ENCODE data around the gene TRIM24. TPM values are rescaled to one million over a fixed set of nuclear protein-coding genes. Genes with fewer than 3 reads are reported as not detected.
A peak's percentile ranks its signal among the peaks of the same experiment; 100 is the strongest.

TRIM24 gene
- total and polyA plus RNA-seq, 2 of the 13 experiments (the other 11 are each of a cell fraction or from before 2014, with no cell fraction given), result 100 to 106 TPM

DNA sequence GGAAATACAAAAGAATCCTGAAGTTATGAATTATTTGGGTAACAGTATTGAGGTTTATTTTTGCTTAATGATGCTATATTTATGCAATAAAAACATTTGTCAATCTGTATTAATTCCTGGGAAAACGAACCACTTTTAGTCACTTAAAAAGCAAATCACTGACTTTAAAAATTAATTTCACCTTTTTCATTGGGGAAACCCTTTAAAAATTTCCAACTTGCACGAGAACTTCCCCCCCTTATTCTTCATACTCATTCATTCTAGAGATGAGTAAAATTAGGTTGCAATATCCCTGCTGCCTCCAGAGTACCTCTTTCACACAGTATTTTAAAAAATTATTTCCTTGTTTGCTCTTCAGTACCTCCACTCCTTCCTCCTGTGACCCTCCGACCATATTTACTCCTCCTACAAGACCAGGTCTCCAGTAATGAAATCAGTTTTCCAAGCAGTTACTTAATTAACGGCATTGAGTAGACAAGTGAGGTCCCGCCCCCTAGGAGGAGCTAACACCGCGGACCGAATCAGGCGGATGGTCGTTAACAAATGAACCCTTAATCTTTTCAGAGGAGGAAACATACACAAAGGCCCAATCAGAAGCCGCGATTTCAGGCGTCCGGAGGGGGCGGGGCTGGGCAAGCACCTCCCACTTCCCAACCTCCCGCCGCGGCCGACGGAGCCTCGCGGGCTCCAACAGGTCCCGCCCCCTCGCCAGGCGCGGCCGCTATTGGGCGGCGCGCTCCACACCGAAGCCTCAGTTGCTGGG, 465 bp upstream of the TRIM24 start (continued):
- TF ChIP-seq ZNF614 (CRISPR knock-in tag; IDR thresholded peaks at IDR 0.05; ENCODE audit: borderline replicate concordance), result 0 out of 2 replicates have a peak, but pooled peaks have one; percentile 14
- no peak for TF ChIP-seq AHR (CRISPR knock-in tag; IDR thresholded peaks at IDR 0.05)
- no peak for TF ChIP-seq ZNF652 (CRISPR knock-in tag; IDR thresholded peaks at IDR 0.05; ENCODE audit: borderline replicate concordance, low read depth)
- no peak for TF ChIP-seq ETV6 (CRISPR knock-in tag; conservative IDR thresholded peaks at IDR 0.05)
- no peak for TF ChIP-seq TRIM24 (CRISPR knock-in tag; IDR thresholded peaks at IDR 0.05)
- no peak for TF ChIP-seq ZNF672 (CRISPR knock-in tag; IDR thresholded peaks at IDR 0.05)
- TF ChIP-seq, protein P1, sequence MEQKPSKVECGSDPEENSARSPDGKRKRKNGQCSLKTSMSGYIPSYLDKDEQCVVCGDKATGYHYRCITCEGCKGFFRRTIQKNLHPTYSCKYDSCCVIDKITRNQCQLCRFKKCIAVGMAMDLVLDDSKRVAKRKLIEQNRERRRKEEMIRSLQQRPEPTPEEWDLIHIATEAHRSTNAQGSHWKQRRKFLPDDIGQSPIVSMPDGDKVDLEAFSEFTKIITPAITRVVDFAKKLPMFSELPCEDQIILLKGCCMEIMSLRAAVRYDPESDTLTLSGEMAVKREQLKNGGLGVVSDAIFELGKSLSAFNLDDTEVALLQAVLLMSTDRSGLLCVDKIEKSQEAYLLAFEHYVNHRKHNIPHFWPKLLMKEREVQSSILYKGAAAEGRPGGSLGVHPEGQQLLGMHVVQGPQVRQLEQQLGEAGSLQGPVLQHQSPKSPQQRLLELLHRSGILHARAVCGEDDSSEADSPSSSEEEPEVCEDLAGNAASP (CRISPR knock-in tag; IDR thresholded peaks at IDR 0.05; ENCODE audit: borderline replicate concordance), result no peak
- no peak for TF ChIP-seq ZNF501 (CRISPR knock-in tag; IDR thresholded peaks at IDR 0.05)
- TF ChIP-seq MAFF (IDR thresholded peaks at IDR 0.05; ENCODE audit: low read depth, low read length), result no peak
- no peak for TF ChIP-seq RBM22 (optimal IDR thresholded peaks at IDR 0.05; ENCODE audit: low read length)
- TF ChIP-seq, protein P2, sequence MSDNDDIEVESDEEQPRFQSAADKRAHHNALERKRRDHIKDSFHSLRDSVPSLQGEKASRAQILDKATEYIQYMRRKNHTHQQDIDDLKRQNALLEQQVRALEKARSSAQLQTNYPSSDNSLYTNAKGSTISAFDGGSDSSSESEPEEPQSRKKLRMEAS (IDR thresholded peaks at IDR 0.05), result no peak
- TF ChIP-seq ZNF724P (CRISPR knock-in tag; IDR thresholded peaks at IDR 0.05; ENCODE audit: borderline replicate concordance), result no peak
- TF ChIP-seq CEBPG (CRISPR knock-in tag; IDR thresholded peaks at IDR 0.05), result peak; percentile 67
- TF ChIP-seq ZNF878 (CRISPR knock-in tag; IDR thresholded peaks at IDR 0.05), result no peak
- TF ChIP-seq, protein P3, sequence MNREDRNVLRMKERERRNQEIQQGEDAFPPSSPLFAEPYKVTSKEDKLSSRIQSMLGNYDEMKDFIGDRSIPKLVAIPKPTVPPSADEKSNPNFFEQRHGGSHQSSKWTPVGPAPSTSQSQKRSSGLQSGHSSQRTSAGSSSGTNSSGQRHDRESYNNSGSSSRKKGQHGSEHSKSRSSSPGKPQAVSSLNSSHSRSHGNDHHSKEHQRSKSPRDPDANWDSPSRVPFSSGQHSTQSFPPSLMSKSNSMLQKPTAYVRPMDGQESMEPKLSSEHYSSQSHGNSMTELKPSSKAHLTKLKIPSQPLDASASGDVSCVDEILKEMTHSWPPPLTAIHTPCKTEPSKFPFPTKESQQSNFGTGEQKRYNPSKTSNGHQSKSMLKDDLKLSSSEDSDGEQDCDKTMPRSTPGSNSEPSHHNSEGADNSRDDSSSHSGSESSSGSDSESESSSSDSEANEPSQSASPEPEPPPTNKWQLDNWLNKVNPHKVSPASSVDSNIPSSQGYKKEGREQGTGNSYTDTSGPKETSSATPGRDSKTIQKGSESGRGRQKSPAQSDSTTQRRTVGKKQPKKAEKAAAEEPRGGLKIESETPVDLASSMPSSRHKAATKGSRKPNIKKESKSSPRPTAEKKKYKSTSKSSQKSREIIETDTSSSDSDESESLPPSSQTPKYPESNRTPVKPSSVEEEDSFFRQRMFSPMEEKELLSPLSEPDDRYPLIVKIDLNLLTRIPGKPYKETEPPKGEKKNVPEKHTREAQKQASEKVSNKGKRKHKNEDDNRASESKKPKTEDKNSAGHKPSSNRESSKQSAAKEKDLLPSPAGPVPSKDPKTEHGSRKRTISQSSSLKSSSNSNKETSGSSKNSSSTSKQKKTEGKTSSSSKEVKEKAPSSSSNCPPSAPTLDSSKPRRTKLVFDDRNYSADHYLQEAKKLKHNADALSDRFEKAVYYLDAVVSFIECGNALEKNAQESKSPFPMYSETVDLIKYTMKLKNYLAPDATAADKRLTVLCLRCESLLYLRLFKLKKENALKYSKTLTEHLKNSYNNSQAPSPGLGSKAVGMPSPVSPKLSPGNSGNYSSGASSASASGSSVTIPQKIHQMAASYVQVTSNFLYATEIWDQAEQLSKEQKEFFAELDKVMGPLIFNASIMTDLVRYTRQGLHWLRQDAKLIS (CRISPR knock-in tag; IDR thresholded peaks at IDR 0.05), result no peak
- TF ChIP-seq SP140L (CRISPR knock-in tag; IDR thresholded peaks at IDR 0.05; ENCODE audit: borderline replicate concordance), result peak; percentile 54; the same call in 1 of the 2 replicates
- TF ChIP-seq, protein P4, sequence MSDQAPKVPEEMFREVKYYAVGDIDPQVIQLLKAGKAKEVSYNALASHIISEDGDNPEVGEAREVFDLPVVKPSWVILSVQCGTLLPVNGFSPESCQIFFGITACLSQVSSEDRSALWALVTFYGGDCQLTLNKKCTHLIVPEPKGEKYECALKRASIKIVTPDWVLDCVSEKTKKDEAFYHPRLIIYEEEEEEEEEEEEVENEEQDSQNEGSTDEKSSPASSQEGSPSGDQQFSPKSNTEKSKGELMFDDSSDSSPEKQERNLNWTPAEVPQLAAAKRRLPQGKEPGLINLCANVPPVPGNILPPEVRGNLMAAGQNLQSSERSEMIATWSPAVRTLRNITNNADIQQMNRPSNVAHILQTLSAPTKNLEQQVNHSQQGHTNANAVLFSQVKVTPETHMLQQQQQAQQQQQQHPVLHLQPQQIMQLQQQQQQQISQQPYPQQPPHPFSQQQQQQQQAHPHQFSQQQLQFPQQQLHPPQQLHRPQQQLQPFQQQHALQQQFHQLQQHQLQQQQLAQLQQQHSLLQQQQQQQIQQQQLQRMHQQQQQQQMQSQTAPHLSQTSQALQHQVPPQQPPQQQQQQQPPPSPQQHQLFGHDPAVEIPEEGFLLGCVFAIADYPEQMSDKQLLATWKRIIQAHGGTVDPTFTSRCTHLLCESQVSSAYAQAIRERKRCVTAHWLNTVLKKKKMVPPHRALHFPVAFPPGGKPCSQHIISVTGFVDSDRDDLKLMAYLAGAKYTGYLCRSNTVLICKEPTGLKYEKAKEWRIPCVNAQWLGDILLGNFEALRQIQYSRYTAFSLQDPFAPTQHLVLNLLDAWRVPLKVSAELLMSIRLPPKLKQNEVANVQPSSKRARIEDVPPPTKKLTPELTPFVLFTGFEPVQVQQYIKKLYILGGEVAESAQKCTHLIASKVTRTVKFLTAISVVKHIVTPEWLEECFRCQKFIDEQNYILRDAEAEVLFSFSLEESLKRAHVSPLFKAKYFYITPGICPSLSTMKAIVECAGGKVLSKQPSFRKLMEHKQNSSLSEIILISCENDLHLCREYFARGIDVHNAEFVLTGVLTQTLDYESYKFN (CRISPR knock-in tag; conservative IDR thresholded peaks at IDR 0.05), result no peak
